ENCODE data around the gene ZFR.
"Not testable (repeated sequence)": the region's sequence is repeated elsewhere in the genome, so short reads cannot be mapped to it uniquely, and the experiment has no call there.

Gene ZFR

DNA sequence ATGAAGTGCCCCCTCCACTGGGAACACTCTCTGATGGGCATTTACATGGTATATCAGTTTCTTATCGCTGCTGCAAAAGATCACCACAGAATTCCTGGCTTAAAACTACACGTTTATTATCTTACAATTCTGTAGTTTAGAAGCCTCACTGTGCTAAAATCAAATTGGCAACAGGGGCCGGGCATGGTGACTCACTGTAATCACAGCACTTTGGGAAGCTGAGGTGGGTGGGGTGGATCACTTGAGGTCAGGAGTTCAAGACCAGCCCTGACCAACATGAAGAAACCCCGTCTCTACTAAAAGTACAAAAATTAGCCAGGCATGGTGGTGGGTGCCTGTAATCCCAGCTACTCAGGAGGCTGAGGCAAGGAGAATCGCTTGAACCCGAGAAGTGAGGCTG lies 7.8 kb upstream of the ZFR start:
- H3K4me3 ChIP-seq (ENCODE audit: low read depth, low read length) = not testable (repeated sequence)

DNA sequence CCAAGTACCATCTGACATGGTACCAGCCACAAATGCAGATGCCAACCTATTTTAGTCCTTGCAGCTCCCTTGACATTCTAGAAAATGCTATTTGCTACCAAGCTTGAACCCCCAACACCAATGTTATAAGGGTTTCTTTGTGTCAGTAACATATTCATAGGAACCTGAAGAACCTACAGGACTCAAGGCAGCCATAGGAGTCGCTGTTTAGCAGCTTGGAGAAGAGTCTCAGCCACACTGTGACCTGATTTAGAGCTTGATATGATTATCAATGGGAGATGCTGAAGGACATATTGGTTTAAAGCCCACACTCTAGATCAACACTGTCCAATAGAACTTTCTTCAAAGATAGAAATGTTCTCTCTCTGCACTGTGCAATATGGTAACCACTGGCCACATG lies 6.4 kb upstream of the ZFR start:
- no peak overlapping the region for H3K4me3 ChIP-seq (ENCODE audit: low read depth, low read length)

DNA sequence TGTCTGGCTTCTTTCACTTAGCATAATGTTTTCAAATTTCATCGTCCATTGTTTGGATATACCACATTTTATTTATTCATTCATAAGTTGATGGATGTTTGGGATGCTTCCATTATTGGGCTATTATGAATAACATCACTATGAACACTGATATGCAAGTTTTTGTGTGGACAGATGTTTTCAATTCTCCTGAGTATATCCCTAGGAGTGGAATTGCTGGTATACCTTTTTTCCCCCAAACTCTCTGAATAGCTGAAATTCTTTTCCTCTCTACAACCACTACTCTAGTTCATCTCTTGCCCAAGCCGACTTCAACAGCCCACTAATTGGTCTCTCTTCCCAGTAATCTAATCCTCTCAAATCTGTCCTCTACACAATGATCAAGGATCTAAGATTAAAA lies 4.7 kb upstream of the ZFR start:
- H3K4me3 ChIP-seq (ENCODE audit: low read depth, low read length) = no peak overlapping the region

DNA sequence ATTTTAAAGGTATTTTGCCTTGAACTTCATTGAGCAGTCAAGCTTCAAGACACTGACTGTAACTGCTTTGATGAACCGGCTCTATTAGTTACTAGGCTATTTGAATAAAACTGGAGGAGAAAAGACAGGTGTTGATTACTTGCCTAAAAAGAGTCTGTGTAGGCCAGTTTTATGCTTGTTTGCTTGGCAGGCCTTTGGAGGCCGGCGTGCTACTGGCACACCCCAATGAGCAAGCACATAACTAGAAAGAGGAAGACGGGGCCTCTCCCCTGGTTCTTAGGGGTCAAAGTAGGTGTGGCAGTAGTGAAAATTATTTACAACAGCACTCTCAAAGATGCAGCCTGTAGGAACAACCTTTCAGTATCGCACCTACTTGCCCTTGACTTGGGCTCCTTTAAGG lies 2.1 kb upstream of the ZFR start:
- H3K4me3 ChIP-seq (ENCODE audit: low read depth, low read length) = no peak overlapping the region

DNA sequence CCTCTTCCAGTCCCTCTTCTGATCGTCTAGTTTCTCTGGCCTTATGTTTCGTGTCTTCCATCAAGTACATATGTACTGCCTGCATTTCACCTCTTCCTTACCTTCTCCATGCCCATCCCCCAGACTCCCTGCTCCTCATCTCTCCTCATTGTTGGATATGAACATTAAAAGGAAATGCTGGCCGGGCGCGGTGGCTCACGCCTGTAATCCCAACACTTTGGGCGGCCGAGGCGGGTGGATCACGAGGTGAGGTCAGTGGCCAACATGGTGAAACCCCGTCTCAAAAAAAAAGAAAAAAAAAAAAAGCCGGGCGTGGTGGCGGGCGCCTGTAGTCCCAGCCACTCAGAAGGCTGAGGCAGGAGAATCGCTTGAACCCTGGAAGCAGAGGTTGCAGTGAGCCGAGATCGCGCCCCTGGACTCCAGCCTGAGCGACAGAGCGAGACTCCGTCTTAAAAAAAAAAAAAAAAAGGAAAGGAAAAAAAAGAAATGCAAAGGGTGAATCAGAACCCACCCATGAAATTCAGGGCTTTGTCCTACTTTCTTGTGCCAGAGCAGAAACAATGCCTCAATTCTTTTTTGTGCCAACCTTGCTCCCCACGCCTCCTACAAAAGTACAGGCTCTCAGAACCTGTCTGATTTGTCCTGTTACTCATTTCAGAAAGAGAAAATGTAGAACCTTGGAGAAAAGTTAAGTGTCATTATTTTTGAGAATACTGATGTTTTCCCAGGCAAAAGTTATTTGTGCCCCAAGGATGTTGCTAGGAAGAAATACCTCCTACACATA lies 1.5 kb upstream of the ZFR start:
- no peak overlapping the region for H3K4me3 ChIP-seq (ENCODE audit: low read depth, low read length)

- peak overlapping the region; percentile 84 for H3K4me3 ChIP-seq (ENCODE audit: low read depth, low read length)
Observed at GRCh38 chr5:32445287-32445758, 783 bp upstream of the ZFR start.

GRCh38 chr5:32443541-32444430 lies 754 bp downstream of the ZFR start:
- peak overlapping the region; percentile 86 for H3K4me3 ChIP-seq (ENCODE audit: low read depth, low read length)

GRCh38 chr5:32443145-32443540 lies 1.4 kb downstream of the ZFR start:
- H3K4me3 ChIP-seq (ENCODE audit: low read depth, low read length) = peak overlapping the region; percentile 86

- H3K4me3 ChIP-seq (ENCODE audit: low read depth, low read length) = no peak overlapping the region
Observed at GRCh38 chr5:32439086-32439642, 5.4 kb downstream of the ZFR start.

DNA sequence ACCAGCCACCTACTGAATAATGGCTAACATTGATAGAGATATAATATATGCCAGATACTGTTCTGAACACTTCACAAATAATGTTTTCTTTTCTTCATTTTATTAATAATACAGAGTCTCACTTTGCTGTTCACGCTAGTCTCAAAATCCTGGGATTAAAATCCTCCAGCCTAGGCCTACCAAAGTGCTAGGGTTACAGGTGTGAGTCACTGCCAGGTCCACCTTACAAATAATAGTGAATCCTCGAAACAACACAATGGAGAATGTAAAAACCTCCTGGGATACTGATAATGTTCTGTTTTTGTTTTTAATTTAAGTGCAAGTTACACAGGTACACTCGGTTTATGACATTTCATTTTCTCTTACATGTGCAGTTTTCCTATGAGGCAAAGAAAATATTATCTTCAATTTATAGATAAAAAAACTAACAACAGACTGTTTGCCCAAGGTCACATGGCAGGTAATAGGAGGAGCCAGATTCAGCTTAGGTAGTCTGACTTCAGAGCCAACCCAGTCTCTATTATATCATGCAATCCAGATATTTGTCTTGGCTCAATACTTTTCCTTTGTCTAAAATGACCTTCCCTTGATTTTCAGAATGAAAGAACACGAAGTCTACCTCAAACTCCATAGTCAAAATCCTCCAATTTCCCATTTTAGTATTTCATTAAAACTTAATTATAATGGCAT lies 7.8 kb downstream of the ZFR start:
- H3K4me3 ChIP-seq (ENCODE audit: low read depth, low read length) = no peak overlapping the region

- no peak overlapping the region for H3K4me3 ChIP-seq (ENCODE audit: low read depth, low read length)
Observed at GRCh38 chr5:32435383-32435782, 9.2 kb downstream of the ZFR start.

- H3K4me3 ChIP-seq (ENCODE audit: low read depth, low read length) = no peak overlapping the region
Observed at GRCh38 chr5:32434221-32434620, 10.3 kb downstream of the ZFR start.

GRCh38 chr5:32432633-32433032 lies 11.9 kb downstream of the ZFR start:
- no peak overlapping the region for H3K4me3 ChIP-seq (ENCODE audit: low read depth, low read length)

GRCh38 chr5:32430825-32431224 lies 13.7 kb downstream of the ZFR start:
- not testable (repeated sequence) for H3K4me3 ChIP-seq (ENCODE audit: low read depth, low read length)

GRCh38 chr5:32428426-32428825 lies 16.1 kb downstream of the ZFR start:
- no peak overlapping the region for H3K4me3 ChIP-seq (ENCODE audit: low read depth, low read length)

GRCh38 chr5:32426440-32427151 lies 17.9 kb downstream of the ZFR start:
- H3K4me3 ChIP-seq (ENCODE audit: low read depth, low read length) = no peak overlapping the region

DNA sequence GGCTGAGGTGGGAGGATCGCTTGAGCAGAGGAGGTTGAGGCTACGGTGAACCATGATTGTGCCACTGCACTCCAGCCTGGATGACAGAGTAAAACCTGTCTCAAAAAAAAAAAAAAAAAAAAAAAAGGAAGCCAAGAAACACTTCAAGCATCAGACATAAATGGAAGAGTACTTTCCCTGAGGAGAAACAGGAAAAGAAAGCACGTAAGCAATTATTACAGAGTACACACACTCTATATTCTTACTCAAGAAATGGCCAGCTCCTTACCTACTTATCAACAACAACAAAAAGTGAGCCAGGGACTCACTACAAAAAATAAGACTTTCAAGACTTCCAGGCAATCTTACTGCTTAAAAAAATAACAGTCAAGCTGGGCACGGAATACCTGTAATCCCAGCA lies 21.8 kb downstream of the ZFR start:
- H3K4me3 ChIP-seq (ENCODE audit: low read depth, low read length) = no peak overlapping the region

GRCh38 chr5:32421075-32421474 lies 23.5 kb downstream of the ZFR start:
- H3K4me3 ChIP-seq (ENCODE audit: low read depth, low read length) = no peak overlapping the region

- no peak overlapping the region for H3K4me3 ChIP-seq (ENCODE audit: low read depth, low read length)
Observed at GRCh38 chr5:32420506-32420905, 24.0 kb downstream of the ZFR start.

DNA sequence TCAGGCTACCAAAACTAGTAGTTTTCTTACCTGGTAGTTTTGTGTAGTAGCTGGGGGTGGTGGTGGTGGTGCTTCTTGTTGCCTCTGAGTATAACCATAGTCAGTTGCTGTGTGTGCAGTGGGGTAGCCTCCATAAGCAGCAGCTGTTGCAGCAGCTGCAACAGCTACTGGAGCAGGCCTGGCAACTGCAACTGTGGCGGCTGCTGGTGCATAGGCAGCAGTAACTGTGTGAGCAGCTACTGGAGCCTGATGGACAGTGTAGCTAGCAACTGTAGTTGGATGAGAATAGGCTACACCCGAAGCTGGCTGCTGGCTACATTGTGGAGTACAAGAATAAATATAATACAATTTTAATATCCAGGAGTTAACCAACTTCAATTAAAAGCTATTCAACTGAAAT lies 24.7 kb downstream of the ZFR start:
- no peak overlapping the region for H3K4me3 ChIP-seq (ENCODE audit: low read depth, low read length)
